ENCODE data around the gene TRAM2.

DNA sequence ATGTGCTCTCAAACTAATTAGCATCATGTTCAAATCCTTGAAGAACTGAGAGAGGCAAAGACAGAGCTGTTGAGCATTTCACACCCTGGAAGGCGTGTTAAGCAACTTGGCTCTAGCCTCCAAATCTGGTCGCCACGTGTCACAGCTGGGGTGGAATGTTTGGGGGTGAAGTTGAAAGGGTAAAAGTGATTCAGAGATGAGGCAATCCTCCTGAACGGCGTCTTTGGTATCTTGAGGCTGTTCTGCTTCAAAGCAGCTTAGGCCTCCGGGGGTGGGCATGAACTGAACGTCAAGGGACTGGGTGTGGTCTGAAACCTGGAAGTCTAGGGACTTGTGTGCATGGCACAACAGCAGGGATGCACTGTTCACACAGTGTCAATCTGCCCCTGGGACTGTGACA lies 62.3 kb downstream of the TRAM2 start:
- TF ChIP-seq ELK1 (IDR thresholded peaks at IDR 0.05; ENCODE audit: low read depth, low read length) (no peak), NR2C1 (IDR thresholded peaks at IDR 0.05) (no peak), MAX (IDR thresholded peaks at IDR 0.05; ENCODE audit: low read depth, low read length) (no peak), NFIC (IDR thresholded peaks at IDR 0.05; ENCODE audit: low read depth, low read length) (no peak), BRCA1 (IDR thresholded peaks at IDR 0.05; ENCODE audit: low read depth, low read length) (no peak), CEBPZ (IDR thresholded peaks at IDR 0.05; ENCODE audit: low read depth, low read length) (no peak), SPI1 (IDR thresholded peaks at IDR 0.05; ENCODE audit: borderline replicate concordance, insufficient read depth, low read depth, low read length) (no peak), GABPA (IDR thresholded peaks at IDR 0.05; ENCODE audit: low read depth) (no peak)
- TF ChIP-seq, protein P1, sequence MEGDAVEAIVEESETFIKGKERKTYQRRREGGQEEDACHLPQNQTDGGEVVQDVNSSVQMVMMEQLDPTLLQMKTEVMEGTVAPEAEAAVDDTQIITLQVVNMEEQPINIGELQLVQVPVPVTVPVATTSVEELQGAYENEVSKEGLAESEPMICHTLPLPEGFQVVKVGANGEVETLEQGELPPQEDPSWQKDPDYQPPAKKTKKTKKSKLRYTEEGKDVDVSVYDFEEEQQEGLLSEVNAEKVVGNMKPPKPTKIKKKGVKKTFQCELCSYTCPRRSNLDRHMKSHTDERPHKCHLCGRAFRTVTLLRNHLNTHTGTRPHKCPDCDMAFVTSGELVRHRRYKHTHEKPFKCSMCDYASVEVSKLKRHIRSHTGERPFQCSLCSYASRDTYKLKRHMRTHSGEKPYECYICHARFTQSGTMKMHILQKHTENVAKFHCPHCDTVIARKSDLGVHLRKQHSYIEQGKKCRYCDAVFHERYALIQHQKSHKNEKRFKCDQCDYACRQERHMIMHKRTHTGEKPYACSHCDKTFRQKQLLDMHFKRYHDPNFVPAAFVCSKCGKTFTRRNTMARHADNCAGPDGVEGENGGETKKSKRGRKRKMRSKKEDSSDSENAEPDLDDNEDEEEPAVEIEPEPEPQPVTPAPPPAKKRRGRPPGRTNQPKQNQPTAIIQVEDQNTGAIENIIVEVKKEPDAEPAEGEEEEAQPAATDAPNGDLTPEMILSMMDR (IDR thresholded peaks at IDR 0.05 in 2 of 3, conservative IDR thresholded peaks at IDR 0.05 in 1 of 3; ENCODE audit: control insufficient read depth in 2 of 3, extremely low read depth in 1 of 3, insufficient read depth in 1 of 3, low read depth in 3 of 3, low read length in 3 of 3), result no peak
